Measurements from ENCODE around the gene SNAI1. TPM values are rescaled to one million over a fixed set of nuclear protein-coding genes. Genes with fewer than 3 reads are reported as not detected.
"Not testable (repeated sequence)": the region's sequence is repeated elsewhere in the genome, so short reads cannot be mapped to it uniquely, and the experiment has no call there.

SNAI1 gene
- total RNA-seq, 1 donor from 2014 or later: 0.72 TPM

DNA sequence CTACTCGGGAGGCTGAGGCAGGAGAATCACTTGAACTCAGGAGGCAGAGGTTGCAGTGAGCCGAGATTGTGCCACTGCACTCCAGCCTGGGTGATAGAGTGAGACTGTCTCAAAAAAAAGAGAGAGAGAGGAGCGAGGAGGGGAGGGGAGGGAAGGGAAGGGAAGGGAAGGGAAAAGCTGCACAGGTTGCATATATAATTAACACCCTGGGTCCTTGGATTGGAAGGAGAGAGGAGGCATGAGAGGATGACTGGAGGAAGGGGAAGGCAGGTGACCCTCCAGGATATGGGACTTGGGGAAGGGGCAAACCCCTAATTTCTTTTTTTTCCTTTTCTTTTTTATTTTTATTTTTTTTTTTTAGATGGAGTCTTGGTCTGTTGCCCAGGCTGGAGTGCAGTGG is 28.8 kb downstream of the SNAI1 start:
- DNase-seq (ENCODE audit: low read depth): not testable (repeated sequence)

DNA sequence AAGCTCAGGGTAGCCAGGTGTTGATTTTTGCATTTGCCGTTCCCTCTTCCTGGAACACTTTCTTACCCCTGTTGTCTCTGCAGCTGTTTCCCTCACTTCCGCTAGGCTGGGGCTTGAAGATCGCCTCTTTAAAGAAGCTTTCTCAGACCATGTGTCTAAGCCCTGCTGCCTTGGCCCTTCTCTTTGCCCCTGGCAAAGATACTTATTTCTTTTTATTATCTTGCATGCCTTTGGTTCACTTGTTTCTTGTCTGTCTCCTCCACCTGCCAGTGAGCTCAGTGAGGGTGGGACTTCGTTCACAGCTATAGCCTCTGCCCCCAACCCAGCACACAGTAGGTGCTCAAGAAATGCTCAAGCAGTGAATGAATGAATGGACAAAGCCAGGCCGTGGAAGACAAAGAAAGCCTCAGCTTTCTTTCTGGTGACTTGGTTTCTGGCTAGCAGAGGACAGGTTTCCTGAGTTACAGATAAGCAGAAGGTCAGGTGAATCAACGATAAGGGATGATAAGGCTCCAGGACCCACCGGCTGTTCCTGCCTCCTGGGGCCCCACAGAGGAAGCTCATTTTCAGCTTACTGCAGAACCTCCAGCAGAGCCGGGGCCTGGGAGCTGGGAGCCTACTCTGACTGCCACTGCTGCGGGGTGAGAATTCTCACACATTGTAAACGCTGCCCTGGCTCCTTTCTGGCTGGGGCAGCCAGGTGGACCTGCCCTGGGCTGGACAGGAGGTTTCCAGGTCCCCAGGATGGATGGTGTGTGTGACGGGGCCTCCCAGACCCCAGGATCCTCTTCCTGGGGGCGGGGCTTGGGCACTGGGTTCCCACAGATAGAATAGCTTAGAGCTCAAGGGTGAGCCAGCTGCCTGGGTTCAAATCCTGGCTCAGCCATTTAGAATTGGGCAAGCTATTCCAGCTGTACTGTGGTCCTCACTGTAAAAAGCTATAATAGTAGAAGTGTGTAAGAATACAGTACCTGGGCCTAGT is 29.8 kb downstream of the SNAI1 start:
- DNase-seq (ENCODE audit: low read depth): no peak

DNA sequence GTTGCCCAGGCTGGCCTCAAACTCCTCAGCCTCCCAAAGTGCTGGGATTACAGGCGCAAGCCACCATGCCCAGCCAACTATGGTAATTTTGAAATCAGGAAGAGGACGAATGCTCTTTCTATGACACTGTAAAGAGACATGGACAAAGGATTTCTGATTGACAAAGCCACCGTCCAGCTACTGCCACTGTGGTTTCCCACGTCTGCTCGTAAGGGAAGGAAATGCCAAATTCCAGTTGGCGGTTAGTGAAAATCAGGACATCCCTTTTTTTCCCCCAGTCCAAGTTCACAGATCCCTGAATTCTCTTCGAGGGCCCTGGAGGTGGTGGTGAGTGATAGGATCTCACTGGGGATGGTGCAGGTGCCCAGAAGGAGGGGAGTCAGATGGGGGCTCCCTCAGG is 31.2 kb downstream of the SNAI1 start:
- no peak for DNase-seq (ENCODE audit: low read depth)

DNA sequence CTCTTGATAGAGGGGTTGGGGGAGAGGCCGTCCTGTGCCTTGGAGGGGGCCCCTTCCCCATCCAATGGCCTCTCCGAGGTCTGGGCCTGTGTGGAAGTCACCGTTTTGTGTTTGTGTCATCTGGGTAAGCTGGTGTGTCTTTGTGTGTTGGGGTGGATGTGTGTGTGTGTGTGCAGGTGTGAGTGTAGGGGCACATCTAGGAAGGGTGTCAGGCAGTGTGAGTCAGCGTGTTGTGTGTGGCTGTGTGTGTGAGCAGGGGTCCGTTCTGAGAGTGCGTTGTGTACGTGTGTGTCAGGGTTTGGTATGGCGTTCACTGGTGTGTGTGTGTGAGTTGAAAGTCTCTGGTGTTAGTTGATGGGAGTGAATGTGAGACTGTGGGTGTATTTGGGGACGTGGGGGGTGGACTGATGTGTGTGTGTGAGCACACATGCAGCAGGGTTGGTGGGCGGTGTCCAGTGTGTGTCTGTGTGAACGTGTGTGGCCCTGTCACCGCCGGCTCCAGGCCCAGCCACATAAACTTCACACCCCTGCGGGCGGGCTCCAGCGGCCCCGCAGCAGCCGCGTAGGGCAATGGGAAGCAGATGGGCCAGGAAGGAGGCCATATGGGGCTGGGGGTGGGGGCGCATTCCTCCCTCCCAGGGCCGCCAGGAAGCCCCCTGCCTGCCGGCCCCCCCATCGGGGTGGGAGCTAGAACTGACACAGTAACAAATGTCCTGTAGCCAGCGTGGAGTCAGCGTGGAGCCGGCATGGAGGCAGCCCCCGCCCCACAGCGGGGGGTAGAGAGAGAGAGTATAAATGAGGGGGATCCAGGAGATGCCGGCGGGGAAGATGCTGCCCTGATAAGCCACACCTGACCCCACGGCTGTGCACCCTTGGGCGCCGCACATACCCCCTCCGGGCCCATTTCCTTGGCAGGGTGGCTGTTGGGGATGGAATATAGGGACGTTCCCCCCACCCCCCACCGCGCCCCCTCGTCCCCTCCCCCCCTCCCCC is 32.1 kb downstream of the SNAI1 start:
- DNase-seq (ENCODE audit: low read depth): no peak

DNA sequence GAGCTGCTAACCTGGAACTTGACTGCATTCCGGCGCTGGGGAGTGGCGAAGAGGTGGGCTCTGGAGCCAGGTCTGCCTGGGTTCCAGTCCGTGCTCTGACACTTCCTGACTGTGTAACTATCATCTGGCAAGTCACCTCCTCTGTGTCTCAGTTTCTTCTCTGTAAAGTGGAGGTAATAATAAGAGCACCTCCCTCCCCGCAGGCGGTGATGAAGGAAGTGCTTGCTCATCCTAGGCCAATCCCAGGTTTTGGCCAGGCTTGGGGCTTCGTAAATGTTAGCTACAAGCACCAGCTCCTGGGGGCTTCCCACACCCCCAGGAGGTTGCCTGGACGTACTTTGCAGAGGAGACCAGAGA is 32.8 kb downstream of the SNAI1 start:
- no peak for DNase-seq (ENCODE audit: low read depth)

DNA sequence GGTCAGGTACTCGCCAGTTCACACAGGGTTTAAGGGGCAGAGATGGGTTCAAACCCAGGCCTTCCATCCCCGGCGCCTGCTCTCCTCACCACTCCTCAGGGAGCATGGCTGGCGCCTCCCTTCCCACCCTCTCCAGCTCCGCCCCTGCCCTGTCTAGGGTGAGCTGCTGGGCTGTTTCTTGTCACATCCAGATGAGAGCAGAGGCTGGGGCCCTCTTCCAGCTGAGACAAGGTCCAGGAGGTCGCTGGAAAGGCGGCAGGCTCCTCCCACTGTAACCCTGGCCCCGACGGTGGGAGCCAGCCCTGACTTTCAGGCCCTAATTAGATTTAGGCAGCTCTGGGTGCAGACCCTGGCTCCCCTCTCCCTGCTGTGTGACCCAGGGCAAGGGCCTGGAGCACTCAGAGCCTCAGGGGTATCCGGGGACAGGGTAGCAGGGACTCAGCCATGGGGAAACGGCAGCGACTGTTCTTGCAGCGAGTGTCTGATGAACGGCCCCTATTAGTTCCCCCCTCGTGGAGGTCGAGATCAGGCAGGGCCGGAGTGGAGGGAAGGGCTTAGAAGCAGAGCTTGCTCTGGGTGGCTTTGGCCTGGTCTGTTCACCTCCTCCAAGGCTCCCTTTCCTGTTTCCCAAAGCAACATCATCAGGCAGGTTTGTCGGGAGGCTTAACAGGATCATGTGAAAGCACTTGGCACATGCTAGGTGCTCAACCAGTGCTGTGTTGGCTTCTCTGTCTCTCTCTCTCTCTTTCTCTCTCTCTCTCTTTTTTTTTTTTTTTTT is 33.4 kb downstream of the SNAI1 start:
- no peak for DNase-seq (ENCODE audit: low read depth)

DNA sequence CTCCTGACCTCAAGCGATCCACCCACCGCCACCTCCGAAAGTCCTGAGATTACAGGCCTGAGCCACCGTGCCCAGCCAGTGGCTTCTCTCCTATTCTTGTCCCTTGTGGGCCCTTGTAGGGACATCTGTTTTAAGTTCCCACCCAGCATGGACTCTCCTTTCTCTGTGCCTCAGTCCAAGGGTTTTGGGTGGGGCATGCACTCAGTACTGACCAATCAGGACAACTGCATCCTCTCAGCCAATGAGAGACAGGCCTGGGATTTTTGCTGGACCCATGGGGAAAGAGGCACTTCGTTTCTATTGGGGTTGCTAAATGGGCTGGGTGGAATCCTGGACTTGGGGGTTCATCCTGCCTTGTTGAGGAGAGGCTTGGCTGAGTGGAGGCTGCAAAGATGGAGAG is 34.4 kb downstream of the SNAI1 start:
- no peak for DNase-seq (ENCODE audit: low read depth)

DNA sequence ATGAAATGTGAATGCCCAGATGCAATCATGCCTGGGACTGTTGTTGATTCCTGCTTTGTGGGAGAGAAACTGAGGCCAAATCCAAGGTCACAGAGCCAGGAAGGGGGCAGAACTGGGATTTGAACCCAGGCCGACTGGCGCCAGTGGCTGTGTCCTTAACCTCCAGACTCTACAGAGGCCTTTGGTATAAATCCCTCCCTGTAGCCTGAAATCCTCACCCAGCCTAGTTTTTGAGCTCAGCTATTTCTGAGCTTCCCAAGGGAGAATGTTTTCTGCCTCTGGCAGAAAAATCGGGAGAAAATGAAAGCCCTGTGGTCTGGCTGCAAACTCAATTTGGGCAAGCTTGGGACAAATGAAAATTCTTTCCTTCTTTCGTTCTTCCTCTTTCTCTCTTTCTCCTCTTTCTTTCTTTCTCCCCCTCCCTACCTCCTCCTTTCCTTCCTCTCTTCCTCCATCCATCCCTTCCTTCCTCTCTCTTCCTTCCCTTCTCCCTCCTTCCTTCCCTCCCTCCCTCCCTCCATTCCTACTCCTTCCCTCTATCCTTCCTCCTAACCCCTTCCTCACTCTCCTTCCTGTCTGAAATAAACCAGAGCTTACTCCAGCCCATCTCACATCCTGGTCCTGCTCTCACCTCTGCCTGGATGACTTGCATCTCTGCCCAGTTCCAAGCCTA is 34.9 kb downstream of the SNAI1 start:
- no peak for DNase-seq (ENCODE audit: low read depth)

DNA sequence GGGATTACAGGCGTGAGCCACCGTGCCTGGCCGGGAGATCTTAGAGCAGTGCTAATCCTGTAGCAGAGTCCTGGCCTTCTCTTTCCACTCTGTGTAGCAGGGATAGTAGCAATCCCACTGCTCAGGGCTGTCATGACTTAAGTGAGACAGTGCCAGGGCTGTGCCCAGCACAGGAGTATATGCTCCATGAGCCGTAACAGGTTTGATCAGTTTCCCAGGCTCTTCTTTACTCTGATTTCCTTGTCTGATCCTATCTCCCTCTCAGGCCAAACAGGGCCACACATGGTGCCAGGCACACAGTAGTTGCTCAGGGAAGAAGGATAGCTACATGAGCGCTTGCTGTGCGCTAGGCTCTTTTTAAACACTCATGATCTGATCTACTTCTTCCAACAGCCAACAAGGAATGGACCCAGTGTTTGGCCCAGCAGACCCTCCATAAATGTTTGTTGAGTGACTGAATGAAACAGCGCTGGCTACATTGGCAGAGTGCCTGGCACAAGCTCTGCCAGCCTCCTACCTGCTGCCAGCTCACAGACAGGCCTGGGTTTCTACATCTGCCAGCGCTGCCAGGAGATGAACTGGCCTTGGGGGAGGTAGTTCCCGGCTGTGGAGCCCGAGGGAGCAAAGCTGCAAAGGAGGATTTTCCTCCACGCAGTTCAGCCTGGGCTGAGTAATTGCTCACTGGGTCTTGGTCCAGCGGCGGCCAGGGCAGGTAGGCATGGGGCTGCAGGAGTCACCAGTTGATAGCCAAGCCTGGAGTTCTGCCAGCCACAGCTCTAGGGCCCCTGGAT is 36.9 kb downstream of the SNAI1 start:
- DNase-seq (ENCODE audit: low read depth): no peak

DNA sequence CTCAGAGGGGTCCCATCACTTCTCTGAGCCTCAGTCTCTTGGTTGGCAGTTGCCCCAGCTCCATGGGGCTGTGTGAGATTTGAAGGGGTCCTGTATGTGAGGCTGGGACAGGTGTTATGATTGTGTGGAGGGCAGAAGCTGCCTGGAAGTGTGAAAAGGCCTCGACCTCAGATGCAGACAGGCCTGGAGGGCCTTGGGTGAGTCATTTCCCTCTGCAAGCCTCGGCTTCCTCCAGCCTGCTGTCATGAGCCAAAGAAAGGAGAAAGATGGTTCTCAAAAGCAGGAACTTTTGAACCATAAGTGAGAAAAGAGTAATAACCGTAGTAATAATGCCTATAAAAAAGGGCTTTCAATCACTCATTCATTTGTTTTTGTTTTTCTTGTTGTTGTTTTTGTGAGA is 37.5 kb downstream of the SNAI1 start:
- no peak for DNase-seq (ENCODE audit: low read depth)

DNA sequence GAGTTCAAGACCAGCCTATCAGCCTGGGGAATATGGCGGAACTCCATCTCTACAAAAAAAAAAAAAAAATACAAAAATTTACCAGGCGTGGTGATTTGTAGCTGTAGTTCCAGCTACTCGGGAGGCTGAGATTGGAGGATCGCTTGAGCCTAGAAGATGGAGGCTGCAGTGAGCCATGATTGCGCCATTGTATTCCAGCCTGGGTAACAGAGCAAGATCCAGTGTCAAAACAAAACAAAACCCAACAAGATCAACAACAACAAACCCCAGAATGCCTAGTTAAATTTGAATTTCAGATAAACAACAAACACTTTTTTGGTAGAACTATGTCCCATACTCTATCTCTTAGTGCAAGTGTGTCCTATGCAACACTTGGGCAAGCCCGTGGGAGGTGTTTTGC is 39.9 kb downstream of the SNAI1 start:
- no peak for DNase-seq (ENCODE audit: low read depth)

DNA sequence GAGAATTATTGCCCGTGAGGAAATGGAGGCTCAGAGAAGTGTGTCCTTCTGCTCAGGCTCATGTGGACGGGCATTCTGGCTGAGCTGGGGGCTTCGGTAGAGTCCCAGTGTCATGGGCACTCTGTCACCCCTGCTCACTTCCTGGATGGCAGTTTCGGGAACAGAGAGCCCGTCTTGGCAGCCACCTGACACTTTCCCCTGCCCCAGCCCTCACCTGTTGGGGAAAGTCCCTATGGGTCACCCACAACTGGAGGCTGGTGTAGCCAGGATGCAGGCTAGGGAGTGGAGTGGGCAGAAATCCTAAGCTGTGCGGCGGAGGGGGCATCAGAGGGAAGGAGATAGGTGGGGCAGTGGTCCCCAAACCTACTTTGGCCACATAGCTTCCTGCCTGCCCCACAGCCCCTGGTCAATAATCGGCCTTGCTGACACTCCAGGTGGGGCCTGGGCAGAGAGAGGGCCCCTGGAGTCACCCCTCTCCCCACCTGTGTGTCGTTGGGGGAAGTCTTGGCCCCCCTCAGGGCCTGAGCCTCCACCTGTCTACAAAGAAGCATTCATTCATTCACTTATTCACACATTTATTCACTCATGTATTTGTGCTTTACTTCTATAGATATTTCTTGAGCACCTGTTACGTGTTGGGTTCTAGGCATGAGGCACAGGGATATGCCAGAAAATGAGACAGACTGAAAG is 40.5 kb downstream of the SNAI1 start:
- no peak for DNase-seq (ENCODE audit: low read depth)

DNA sequence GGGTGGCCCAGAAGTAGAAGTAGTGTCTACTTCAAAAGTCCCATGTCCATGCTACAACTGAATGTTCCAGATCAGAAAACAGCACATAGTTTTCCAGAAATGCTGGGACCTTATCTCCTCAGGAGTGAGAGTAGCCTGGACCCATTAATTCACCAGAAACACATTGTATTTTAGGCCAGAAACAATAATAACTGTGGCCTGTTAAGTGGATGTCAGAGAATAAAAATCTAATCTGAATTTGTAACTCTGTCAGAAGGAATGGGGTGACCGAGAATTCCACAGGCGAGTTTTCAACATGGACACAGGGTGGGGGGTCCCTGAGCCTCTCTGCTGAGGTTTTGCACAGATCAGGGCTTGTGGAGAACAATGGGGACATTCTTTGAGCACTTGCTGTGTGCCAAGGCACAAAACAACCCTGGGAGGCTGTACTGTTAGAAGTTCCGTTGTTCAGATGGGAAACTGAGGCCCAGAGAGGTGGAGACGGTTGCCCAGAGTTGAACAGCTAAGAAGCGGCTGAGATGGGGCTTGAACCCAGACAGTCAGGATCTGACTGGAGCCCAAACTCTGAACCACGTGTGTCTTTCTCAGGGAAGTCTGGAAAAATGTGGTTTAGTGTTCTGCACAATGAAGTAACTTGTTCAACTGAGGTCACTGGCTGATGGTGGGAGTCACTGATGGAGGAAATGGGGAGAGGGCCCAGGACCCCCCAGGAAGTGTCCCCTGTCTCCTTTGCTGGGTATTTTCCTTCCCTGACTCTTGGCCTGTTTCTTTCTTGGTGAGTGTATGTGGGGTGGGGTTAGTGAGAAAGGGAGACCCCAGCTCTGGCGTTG is 44.2 kb downstream of the SNAI1 start:
- DNase-seq (ENCODE audit: low read depth): no peak

DNA sequence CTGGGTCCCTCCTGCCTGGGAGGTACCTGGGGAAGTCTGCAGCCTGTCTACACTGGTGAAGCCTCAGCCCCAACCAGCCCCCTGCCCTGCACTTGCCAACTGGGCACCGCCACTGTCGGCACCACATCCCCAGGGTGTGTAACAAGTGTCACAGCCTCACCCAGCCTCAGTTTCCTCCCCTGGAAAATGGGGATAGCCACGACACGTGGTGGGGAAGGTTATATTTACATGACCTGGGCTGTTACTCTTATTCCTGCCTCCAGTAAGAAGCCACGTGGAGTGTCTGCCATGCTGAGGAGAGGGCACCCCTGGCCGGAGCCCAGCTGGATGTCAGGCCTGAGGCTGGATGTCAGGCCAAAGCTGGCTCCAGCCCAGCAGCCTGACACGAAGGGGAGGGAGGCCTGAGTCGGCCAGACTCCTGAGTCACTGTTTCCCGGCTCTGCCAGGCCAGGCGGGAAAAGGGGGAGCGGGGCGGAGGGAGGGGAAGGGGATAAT is 44.9 kb downstream of the SNAI1 start:
- DNase-seq (ENCODE audit: low read depth): peak; percentile 93

DNA sequence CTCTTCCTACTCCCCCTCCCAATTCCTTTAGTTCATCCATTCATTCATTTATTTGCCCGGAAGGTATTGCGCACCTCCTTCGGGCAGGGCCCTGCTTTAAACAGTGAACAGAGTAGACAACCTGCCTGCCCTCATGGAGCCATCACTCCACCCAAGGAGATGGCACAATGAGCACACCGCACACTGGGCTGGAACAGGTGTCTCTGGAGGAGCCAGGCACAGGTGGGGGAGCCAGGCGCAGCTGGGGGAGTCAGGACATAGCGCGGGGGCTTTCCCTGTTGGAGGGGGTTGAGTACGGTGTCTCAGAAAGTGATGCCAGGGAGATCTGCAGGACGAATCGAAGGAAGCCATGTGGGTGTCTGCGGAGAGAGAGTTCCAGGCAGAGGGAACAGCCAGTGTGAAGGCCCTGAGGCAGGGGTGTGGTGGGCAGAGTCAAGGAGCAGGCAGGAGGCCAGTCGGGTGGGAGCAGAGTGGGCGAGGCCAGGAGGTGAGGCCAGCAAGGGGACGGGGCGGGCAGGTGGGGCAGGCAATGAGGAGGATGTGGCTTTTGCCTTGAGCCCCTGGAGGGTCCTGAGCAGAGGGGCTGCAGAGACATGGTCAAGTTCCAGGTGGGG is 46.4 kb downstream of the SNAI1 start:
- no peak for DNase-seq (ENCODE audit: low read depth)

DNA sequence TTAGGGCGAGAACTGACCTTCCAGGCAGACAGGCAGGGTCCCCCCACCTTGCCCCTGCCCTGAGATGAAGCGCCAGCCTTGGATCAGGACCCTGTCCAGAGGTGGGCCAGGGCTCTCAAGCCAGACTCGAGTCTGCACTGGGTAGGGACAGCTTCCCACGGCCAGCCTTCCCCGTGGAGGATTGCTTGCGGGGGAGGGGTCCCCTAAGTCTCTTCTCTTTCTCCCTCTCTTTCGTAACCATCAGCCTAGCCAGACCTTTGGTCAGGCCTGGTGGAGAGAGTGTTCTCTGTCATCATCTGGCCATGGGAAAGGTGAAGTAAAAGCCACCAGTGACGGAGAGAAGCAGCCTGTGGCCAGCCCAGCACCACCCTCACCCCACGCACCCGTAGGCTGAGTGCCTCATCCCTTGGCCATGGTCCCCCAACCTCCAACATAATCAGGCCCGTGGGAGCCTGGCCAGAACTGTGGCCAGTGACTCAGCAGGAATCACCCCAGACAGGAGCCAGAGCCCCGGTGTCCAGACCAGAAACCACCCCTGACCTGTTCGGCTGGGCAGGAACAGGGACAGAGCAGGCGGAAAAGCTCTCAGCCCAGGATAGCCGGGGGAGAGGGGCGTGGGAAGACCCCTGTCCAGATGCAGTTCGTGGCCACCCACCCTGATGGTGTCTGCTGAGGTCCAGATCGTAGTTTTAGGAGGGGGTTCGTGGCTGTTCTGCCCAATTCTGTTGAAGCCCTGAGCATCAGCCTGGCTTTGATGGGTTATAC is 47.1 kb downstream of the SNAI1 start:
- peak; percentile 89 for DNase-seq (ENCODE audit: low read depth)

Measured in myocyte (in vitro differentiated cells).